NCI-H2196 (cell line): ENCODE measurements around the gene DSCAM.
"Not testable (repeated sequence)": the region's sequence is repeated elsewhere in the genome, so short reads cannot be mapped to it uniquely, and the experiment has no call there.

Experiments used
- DNase-seq: peaks from one replicate; lab custom pipeline; 2025; ENCODE audit not compliant: unreplicated experiment; lab: John Stamatoyannopoulos, UW

The DSCAM gene

DNA sequence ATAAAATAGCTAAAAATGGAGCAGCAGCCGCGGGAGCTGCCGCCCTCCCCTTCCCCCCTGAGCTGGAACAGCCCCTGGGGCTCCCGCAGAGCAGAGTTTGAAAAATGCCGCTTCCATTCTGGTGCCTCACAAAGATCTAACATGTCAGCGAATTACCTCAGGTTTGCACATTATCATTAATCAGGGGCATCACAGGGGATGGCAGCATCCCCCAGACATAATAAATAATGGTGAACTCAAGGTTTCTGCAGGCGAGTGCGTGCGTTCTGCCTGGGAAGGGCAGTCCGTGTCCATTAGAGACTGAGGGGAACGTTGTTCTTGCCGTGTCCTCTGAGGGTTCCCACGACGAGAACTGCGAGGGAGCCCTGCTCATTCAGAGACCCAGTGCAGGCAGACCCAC is 372.4 kb downstream of the DSCAM start:
- DNase-seq = no peak

DNA sequence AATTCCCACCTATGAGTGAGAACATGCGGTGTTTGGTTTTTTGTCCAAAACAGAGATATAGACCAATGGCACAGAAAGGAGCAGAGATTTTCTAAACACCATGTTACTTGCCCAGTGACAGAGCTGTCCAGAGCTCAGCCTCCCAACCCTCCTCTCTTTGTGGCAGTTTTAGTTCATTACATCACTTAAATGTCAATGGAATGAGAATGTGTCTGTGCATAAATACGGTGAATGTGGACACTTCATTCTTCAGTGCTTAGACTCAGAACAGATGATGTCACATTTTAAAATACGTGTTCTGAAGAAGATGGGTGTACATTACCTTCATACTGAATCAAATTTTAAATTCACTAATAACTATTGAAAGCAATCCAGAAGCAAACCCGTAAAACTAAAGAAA is 374.9 kb downstream of the DSCAM start:
- no peak for DNase-seq

DNA sequence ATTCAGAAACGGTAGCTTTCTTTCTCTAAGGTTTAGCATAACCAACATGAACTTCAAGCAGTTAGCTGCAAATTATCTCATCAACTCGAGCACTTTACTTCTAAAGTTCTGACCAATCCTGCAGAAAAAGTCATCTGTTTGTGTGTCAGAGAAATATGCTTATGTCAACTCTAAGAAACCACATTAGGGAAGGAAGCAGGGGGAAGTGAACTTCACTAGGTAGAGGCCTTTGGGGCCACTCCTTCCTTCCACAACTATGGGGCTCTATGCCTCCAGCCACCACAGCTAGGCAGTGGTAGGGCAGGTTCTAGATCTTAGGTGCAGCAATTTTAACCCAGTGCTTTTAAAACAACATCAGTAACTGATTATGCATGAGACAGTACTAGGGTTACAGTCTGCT is 375.9 kb downstream of the DSCAM start:
- no peak for DNase-seq

DNA sequence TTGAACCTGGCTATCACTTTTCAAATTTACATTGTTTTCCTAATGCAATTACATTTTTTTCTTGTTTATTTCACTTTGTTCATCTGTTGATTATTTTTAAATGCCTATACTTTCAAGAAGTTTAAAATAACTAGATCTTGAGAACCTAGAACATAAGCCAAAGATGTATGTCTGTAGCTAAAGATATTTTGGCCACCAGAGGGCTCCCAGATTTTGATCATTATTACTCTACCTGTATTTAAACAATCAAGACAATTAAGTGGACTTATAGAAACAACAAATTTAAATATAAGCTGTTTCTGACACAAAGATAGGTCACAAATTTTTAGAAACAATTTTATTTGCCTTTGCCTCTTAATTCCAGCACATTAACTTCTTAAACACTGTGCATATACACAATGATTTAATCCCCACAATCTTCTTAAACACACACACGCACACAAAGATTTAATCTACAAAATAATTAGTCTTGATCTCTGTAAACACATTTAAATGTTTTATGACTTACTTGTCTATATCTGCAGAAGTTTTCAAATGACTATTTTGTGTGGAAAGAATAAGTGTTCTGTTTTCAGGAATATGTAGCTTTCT is 380.0 kb downstream of the DSCAM start:
- DNase-seq = peak; percentile 23

DNA sequence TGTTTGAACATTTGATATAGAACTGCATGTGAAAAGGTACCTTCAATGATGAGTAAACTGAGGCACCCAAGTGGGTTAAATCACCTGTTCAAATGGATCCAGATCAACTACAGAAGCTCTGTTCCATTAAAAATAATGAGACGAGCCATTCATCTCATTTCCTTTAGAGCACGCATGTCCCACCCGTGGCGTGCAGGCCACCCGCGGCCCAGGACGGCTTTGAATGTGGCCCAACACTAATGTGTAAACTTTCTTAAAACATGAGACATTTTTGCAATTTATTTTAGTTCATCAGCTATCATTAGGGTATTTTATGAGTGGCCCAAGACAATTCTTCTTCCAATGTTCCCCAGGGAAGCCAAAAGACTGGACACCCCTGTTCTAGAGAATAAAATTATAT is 381.6 kb downstream of the DSCAM start:
- DNase-seq = no peak

DNA sequence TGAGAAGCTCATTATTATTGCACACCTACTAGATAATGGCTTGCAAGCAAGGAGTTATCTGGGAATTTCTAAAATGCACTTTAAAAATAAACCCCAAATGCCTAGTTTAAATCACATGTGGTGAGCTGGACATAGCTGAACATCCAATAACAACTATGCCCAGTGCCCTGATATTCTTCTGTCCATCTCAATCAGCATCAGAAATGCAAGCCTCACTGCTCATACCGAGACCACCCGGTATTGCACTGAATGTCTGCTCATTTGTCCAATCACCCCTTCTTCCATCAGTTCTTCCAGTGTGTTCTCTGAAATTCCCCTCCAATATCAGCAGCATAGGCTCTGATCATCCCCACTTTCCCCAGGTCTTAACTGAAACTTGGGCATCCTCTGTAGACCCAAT is 383.8 kb downstream of the DSCAM start:
- no peak for DNase-seq

DNA sequence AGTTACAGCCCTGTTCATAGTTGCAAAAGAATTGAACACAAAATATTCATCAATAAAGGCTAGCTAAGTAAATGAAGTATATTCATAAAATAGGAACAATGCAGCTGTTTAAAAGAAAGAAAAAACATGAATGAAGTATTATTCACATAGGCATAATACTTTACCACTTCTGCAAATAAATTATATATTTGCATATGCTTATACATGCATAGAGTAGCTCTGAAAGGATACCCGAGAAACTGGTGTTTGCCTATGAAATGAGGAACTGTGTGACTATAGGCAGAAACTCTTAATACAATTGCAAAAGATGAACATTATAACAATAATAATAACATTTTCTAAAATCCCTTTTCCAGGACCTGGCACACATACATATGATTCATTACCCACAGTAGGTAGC is 385.9 kb downstream of the DSCAM start:
- no peak for DNase-seq

DNA sequence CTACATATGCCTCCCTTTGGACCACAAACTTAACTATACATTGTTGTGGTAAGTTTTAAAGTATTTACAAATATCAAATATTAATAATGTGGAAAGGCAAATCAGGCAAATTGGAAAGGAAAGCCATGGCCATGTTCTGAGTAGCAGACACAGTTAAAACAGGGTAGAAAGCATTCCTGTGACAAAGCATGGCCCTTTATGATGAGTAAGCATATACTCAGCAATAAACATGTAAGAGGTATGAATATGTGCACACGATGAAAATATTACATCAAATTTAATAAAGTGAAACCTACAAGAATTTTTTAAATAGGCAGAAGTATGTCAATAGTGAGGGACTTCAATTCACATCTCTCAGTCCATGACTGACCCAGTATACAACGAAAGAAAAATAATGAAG is 389.2 kb downstream of the DSCAM start:
- no peak for DNase-seq

DNA sequence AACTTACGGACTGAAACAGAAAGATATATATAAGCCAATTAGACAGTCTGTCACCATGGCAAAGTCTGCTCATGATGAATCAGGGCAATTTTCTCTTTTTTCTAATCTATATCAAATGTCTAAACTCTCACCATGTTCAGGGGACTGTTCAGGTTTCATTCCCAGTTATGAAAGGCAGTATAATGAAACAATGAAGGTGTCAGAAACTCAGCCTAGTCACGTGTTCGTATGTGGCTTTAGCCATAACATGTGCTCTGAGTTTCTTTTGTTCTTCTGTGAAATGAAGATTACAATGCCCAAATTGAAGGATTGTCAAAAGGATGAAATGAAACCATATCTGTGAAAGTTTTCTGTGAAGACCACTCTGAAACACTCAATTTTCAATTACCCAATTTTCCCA is 392.9 kb downstream of the DSCAM start:
- DNase-seq = no peak

DNA sequence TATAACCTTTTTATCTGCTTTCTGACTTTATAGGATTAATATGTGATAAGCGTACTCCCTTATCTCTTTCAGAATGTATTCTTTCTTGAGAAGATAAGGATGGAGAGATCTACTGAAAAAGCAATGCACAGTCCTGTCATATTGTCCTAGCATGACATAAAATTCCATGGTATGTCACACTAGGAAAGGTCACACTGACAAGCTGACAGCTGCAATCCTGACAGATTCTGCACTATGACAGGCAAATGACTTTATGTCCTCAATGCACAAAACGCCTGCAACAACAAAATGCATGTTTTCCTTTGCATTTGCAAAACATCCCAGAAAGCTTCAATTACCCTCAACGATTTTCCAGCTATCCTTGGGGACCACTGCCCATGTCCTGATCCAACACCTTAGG is 393.8 kb downstream of the DSCAM start:
- no peak for DNase-seq

DNA sequence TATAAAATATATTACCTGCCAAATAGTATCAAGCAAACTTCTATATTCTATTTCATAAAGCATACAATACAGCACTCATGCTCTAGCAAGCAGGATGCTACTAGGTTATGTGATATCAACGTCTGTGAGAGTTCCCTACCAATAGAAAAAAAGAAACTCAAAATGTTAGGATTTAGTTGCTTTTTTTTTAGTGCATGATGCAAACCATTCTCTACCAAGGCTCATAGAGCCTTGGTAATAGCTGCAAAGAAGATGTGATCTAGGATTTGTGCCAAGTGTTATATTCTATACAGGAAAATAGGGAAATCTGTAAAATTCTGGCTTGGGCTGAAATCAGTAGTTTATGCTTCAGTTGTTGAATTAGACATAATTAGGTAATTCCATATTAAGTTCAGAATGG is 394.4 kb downstream of the DSCAM start:
- no peak for DNase-seq

DNA sequence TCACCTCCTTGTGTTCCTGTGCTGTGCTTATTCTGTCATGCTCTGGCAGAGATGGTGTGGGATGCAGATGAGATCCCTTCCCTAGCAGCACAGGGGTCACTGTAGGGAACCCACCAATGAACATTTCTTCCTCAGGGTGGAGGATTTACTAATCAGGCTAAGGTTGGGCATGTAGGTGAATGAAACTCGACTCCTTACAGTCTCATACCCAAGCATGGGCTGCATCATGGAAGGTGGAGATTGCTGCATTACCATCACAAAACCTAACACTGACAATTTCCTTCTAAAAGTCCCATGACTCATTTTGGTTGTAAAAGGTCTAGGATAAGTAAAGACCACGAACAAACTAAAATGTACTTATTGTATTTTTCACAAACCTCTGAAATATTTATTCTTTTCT is 399.9 kb downstream of the DSCAM start:
- DNase-seq = no peak

DNA sequence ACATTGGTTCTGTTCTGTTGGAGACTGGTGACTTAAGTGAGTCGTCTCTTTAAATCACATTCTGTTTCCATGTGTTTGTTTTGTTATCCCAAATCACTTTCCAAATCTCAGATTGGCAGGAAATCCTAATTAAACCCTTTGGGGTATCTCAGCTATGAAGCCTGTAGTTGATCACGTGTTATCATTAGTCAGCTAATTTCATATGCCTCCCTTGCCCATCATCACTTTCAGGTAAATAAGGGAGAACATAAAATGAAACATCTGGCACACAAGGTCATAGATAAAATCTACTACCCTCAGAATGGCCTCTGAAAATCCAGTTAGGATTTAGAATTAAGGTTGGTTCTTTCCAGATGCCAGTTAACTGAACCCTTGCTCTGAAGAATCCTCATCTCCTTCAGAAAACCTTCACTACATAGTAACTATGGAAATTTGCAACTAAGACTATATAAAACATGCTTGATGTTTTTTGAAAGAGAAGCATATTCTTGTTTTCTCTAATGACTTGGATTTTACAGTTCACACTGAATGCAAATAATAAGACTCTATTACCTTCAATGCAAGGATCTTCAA is 401.5 kb downstream of the DSCAM start:
- no peak for DNase-seq

DNA sequence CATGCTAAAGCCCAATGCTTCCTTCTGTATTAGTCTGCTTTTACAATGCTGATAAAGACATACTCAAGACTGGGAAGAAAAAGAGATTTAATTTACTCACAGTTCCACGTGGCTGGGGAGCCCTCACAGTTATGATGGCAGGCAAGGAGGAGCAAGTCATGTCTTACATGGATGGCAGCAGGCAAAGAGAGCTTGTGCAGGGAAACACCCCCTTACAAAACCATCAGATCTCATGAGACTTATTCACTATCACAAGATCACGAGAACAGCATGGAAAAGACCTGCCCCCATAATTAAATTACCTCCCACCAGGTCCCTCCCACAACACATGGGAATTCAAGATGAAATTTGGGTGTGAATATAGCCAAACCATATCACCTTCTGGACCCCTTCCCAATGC is 407.4 kb downstream of the DSCAM start:
- DNase-seq = not testable (repeated sequence)

DNA sequence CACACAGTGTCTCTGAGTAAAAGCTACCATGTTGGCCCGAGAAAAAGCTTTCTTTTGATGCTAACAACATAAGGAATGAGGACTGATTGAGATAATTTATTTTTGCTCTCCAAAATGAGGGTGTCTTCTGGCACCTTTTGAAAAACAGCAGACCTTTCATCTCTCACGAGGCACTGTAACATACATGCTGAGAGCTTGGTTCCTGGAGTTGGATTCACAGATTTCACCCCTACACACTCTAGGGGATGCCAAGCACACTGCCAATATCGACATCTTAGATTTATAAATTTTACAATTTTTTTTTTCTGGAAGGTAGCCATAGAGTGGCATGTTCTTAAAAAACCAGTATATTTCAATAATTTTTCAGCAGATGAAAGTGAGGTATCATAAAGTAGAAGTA is 408.3 kb downstream of the DSCAM start:
- DNase-seq = no peak

DNA sequence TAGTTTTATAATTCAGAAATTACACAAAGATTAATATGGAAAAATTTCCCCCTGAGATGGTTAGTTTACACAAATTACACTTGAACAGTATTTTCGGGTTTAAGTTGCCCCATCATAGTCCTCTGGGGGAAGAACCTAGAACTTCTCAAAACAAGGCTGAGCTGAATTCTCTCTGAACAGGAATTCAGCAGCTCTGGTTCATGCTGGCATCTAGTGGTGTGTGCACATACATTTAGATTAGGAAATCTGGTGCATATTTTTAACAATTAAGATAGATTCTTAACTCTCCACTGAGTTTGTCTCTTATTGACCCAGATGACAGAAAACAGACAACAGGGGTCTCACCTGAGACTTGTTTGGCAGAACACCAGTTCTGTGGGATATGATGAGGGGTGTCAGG is 410.7 kb downstream of the DSCAM start:
- DNase-seq = no peak

DNA sequence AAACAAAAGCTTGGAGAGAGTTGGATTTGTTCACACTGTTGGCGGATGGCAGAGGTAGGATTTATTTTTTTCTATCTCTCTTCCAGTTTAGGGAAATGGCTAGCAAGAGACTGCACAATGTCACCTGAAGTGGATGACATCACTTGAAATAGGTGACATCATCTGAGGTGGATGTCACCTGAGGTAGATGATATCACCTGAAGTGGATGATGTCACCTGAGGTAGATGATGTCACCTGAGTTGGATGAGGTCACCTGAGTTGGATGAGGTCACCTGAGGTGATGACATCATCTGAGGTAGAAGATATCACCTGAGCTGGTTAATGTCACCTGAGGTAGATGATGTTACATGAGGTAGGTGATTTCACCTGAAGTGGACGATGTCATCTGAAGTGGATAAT is 413.4 kb downstream of the DSCAM start:
- peak; percentile 21 for DNase-seq

DNA sequence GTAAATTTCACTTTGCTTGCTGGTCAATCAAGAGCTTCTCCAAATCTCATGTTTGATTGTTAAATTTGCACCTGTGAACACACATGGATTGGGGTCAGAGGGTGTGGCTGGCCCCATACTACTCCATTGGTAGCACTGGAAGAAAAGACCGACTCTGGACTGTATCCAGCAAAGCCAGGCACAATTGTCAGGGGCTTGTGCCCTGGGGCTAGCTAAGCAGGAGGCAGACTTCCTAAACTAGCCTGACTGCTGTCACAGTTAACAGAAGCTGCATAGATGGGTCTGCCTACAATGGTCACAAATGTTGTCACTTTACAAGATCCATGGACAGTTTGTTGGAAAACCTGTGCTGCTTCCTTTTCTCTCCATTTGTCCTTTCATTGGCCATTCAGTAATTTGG is 421.0 kb downstream of the DSCAM start:
- DNase-seq = no peak

DNA sequence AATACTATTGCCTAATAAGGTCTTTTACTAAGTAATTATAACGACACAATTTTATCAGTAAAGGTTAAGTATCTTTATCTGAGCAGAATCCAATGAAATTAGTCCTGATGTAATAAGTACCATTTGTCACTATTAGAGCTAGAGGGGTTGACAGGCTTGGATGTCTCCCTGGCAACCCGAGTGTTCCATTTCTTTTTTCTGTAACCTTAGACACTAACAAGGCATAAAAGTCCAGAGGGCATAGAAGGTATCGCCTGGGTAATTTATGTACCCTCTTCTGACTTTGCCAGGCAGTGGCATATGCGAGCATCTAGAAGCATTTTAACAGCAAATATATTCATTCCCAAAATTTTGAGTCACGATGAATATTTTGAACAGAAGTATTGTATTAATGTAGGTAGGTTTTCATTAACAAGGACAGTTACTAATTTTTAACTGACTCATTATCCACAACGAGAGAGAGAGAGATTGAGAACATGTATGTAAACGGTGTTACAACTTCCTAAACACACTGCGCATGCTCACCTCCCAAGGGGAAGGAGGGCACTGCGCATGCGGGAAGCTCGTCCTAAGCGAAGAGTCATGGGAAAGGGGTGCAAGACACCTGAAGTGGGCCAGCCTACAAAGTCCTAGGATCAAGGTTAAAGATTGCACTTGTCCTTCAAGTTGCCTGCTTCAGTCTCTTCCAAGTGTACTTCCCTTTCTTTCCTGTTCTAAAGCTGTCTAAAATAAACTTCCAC is 423.9 kb downstream of the DSCAM start:
- DNase-seq = no peak

DNA sequence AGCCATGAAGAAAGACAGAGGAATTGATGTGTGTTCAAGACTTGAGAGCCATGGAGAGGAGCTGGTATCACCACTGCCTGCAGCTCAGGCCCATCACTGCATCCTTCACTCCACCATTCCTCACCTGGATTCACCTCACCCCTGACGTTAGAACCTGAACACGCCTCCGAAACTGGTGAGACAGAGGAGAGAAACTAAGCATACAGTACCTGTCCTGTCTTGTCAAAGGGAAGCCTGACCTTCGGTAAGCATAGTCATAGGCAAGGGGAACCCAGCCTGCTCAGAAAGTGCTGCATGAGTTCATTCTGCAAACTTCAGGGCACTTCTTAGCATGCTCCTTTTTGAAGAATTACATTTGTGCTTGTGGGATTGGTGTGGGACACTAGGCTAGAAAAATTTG is 425.8 kb downstream of the DSCAM start:
- DNase-seq = no peak

DNA sequence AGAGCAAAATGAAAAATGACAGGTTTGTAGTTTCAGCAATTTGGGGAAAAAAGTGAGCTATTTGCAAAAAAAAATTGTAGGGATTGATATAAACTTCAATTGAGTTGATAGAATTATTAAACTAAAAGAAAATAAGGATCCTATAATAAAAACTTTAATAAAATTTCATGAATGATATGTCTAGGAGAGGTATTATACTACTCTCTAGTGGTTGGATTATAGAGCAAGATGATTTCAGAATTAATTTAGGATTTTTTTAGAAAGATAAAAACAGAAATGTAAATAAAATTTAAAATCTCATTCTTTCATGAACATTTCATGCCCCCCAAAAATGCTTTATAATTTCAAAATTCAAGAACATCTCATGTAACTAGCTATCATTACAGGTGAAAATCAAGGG is 430.4 kb downstream of the DSCAM start:
- no peak for DNase-seq

DNA sequence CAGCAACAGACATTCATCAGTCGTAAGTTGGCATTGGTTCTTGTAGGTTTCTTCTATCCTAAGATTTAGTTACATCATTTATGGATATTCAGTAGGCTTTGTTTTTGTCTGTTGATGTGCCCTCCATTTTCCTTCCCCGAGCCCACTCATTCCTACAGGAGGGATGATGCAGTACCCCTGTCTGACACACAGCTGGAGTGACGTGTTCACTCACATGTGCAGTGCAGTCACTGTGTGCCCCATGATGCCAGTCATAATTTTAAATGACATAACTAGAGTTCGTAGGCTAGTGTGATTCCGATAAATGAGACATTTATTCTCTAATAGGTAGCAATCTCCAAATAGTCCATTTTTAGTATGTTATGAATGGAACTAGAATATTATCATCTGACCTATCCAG is 438.4 kb downstream of the DSCAM start:
- DNase-seq = no peak

DNA sequence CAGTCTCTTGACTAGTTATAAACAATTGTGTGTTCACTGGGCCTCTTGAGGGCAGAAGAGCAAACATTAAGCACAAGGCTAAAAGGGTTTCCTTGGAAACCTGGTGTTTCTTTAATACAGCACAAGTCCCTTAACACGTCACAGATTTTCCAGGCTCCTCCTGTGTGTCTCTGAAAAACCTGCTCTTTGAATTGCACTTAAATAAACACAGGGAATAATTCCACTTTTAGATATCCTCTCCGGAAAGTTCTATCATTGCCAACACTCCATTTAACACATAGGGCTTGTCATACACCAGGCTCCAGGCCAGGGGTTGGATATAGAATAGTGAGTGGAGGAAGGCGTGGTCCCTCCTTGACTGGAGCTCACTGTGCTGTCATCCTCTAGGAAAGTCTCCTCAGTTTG is 442.6 kb downstream of the DSCAM start:
- peak; percentile 77 for DNase-seq
